GM12874 (cell line): Measurements from ENCODE around the gene RNF224.

ENCODE experiments used
- CTCF ChIP-seq: IDR thresholded peaks from 2 replicates; pipeline ENCODE4 v1.5.1; 2011; ENCODE audit warnings: low read depth, mild to moderate bottlenecking, control low read depth, low read length, moderate library complexity; ENCODE audit not compliant: insufficient read depth

Gene RNF224

GRCh38 chr9:137244486-137245449 lies 17.5 kb downstream of the RNF224 start:
- TF ChIP-seq CTCF: no peak

GRCh38 chr9:137245450-137246421 lies 18.4 kb downstream of the RNF224 start:
- no peak for TF ChIP-seq CTCF

GRCh38 chr9:137247135-137247915 lies 20.0 kb downstream of the RNF224 start:
- no peak for TF ChIP-seq CTCF

GRCh38 chr9:137247916-137248175 lies 20.5 kb downstream of the RNF224 start:
- no peak for TF ChIP-seq CTCF

GRCh38 chr9:137250329-137251193 lies 23.3 kb downstream of the RNF224 start:
- no peak for TF ChIP-seq CTCF

GRCh38 chr9:137251194-137251461 lies 23.8 kb downstream of the RNF224 start, which contains the start of gene STPG3:
Gene STPG3, plus strand, starts transcription at chr9:137251286. Its CDS starts 1 bp downstream, at chr9:137251287.
- TF ChIP-seq CTCF: no peak
